ENCODE measurements around the gene FXN.

- no peak for TF ChIP-seq CTCF (IDR thresholded peaks at IDR 0.05; ENCODE audit: low read length)
- no peak for TF ChIP-seq EZH2 (optimal IDR thresholded peaks at IDR 0.05; ENCODE audit: low read depth, low read length)
- no peak for TF ChIP-seq EZH2phosphoT487 (IDR thresholded peaks at IDR 0.05; ENCODE audit: low read length)
These were observed 101.8 kb downstream of the FXN start for GRCh38 chr9:69137311-69137710.

Data from MM.1S (cell line).